Mucosa of descending colon (tissue), 3 donors: ENCODE data around the gene TEK. TPM values are rescaled to one million over a fixed set of nuclear protein-coding genes. Genes with fewer than 3 reads are reported as not detected.

Experiments used
- ATAC-seq: fragments of 200-7000 bp; cut with Tn5 transposase; one replicate; pipeline ENCODE4 v1.9.1; 2020; ENCODE audit warnings: mild to moderate bottlenecking, moderate library complexity
- DNase-seq, 3 donors: peaks; one replicate each; pipeline ENCODE4 v3.0.0-alpha.2; 2020
- H3K36me3 ChIP-seq: fragments of 200-600 bp; one replicate; pipeline ENCODE4 v1.8.0; 2021; ENCODE audit warnings: low read depth, mild to moderate bottlenecking
- H3K4me1 ChIP-seq: fragments of 200-600 bp; one replicate; pipeline ENCODE4 v1.8.0; 2021; ENCODE audit warnings: low read depth, mild to moderate bottlenecking
- H3K4me3 ChIP-seq: fragments of 200-600 bp; one replicate; pipeline ENCODE4 v1.8.0; 2021; ENCODE audit warnings: mild to moderate bottlenecking
- H3K9me3 ChIP-seq: fragments of 200-600 bp; one replicate; pipeline ENCODE4 v1.8.0; 2021; ENCODE audit warnings: mild to moderate bottlenecking
- intact Hi-C, 2 donors: fragments of 100-400 bp; cut with DNase I in 1 of 2; cut with micrococcal nuclease in 1 of 2; formaldehyde crosslinking; loops; one replicate each; pipeline versions ENCODE4 v1.11.0 to v1.11.1; 2022; cut with DNase I, micrococcal nuclease
- total RNA-seq, 3 donors: library from RNA; stranded (reverse); fragmentation: NEBNext Ultra II Directional in 2 of 3; extraction: Animal tissue kit (Norgen Biotek cat#: 25700) in 2 of 3; gene quantifications; one replicate each; pipeline versions ENCODE4 v1.2.1 to v1.2.4, GENCODE V29; 2021 to 2023
- TF ChIP-seq, protein P1 (sequence below): fragments of 200-600 bp; IDR thresholded peaks from one replicate; pipeline ENCODE4 v1.8.0; 2022; ENCODE audit warnings: antibody characterized with exemption, mild to moderate bottlenecking
- donor health status: DM: no; HTN: no; CAD: no; lungs with moderate emphysema.
- donor health status: DM: no; HTN: no; CAD: no.
- donor health status: DM: no; HTN: yes; CAD: no.

TEK gene
- total RNA-seq, 3 donors from 2014 or later: 2.6 to 7.2 (median 3.9) TPM

DNA sequence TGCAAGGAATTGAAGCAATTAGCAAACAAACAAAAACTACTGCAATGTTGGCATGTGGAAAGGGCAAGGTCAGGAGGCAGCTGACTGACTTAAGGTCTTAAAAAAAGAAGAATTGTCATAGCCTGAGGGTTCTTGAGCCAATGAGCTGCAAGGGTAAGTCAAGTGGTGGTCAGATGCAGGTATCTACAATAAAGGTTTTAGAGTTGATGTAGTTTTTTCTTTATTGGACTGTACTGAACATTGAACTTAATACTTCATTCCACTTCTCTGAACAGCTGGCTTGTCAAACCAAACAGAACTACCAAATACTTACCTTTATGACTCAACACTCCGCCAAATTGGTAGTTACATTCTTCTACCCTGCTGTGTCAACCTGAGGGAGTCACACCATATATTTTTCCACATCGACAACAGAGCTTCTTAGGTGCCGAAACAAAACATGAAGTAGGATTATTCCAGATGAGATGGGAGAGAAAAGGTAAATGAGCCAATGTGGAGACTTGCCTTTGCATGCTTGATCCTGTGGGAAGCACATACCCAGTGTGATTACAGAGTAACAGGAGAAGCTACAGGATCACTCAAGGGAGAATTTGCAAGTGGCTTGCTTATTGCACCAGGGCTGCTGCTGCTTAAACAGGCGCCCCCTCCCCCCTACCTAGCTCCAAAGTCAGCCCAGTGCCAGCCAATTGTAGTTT, 152.6 kb downstream of the TEK start:
- no peak overlapping the region for H3K4me3 ChIP-seq
- ATAC-seq (no peak), DNase-seq (no peak)
- TF ChIP-seq, protein P1, sequence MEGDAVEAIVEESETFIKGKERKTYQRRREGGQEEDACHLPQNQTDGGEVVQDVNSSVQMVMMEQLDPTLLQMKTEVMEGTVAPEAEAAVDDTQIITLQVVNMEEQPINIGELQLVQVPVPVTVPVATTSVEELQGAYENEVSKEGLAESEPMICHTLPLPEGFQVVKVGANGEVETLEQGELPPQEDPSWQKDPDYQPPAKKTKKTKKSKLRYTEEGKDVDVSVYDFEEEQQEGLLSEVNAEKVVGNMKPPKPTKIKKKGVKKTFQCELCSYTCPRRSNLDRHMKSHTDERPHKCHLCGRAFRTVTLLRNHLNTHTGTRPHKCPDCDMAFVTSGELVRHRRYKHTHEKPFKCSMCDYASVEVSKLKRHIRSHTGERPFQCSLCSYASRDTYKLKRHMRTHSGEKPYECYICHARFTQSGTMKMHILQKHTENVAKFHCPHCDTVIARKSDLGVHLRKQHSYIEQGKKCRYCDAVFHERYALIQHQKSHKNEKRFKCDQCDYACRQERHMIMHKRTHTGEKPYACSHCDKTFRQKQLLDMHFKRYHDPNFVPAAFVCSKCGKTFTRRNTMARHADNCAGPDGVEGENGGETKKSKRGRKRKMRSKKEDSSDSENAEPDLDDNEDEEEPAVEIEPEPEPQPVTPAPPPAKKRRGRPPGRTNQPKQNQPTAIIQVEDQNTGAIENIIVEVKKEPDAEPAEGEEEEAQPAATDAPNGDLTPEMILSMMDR: no peak
- intact Hi-C loops: no loop called here
- no peaks in the 10 kb centered on the region for H3K36me3 ChIP-seq
- no peaks in the 10 kb centered on the region for H3K9me3 ChIP-seq
- no peaks in the 10 kb centered on the region for H3K4me1 ChIP-seq

GRCh38 chr9:27272103-27272502, 163.1 kb downstream of the TEK start:
- H3K4me3 ChIP-seq: no peak overlapping the region
- intact Hi-C loops: no loop called here
- ATAC-seq: no peak
- TF ChIP-seq, protein P1: no peak
- H3K9me3 ChIP-seq: no peaks in the 10 kb centered on the region
- DNase-seq: no peak
- no peaks in the 10 kb centered on the region for H3K36me3 ChIP-seq
- H3K4me1 ChIP-seq: no peaks in the 10 kb centered on the region

- no peaks in the 10 kb centered on the region for H3K4me1 ChIP-seq
- intact Hi-C loops: no loop called here
- H3K36me3 ChIP-seq: no peaks in the 10 kb centered on the region
- H3K4me3 ChIP-seq: no peak overlapping the region
- TF ChIP-seq, protein P1: no peak
- no peak for DNase-seq
- no peak for ATAC-seq
- H3K9me3 ChIP-seq: no peaks in the 10 kb centered on the region
Observed at GRCh38 chr9:27273186-27273585, 164.2 kb downstream of the TEK start.

DNA sequence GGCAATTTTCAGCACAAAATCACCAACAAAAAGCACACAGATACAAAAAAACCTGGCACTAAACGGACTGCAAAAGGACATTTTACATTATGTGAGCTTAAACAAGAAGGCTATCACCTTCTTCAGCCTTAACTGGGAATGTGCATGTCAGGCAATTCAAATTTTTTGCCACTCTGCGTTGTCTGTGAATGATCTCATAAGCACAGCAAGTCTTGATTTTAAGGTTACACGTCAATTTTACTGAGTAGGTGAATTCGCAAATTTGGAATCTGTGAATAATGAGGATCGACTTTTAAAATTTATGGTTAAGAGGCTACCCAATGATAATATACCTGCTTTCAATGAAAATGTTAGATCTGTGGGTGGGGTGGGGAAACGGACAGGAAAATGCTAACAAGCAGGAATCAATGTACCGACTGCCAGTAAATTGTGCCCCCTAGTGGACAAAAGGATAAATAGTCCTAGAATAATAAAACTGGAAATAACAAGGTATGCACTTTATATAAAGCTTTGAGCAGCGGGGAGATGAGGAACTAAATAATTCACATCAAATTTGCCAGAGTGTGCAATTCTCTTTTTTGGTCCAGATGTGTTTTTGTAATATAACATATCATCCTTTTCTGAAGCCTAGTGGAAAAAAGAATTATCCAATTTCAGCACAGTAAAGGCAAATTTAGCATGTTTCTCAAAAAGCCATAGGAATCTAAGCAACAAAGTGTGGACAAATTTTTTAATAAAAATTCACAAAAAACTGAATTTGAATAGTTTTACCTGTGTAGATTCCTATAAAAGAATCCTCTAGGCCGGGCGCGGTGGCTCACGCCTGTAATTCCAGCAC, 167.4 kb downstream of the TEK start:
- no peak overlapping the region for H3K4me3 ChIP-seq

GRCh38 chr9:27278374-27278773, 169.3 kb downstream of the TEK start:
- H3K4me1 ChIP-seq: no peaks in the 10 kb centered on the region
- TF ChIP-seq, protein P1: no peak
- no peaks in the 10 kb centered on the region for H3K36me3 ChIP-seq
- ATAC-seq: no peak
- H3K9me3 ChIP-seq: no peaks in the 10 kb centered on the region
- intact Hi-C loops: loop anchor here (5.0 kb wide), 1 partner anchor 246 kb away; no protein-coding TSS in a partner anchor
- no peak overlapping the region for H3K4me3 ChIP-seq
- DNase-seq: no peak

More for the DNA sequence above, 167.4 kb downstream of the TEK start:
- H3K36me3 ChIP-seq: no peaks in the 10 kb centered on the region
- intact Hi-C loops: loop anchor here (5.0 kb wide), 1 partner anchor 244 kb away; no protein-coding TSS in a partner anchor
- DNase-seq: peak in 1 of 3 donors; percentile 38
- TF ChIP-seq, protein P1: peak; percentile 30
- H3K4me1 ChIP-seq: no peaks in the 10 kb centered on the region
- peak; percentile 82 for ATAC-seq
- no peaks in the 10 kb centered on the region for H3K9me3 ChIP-seq
